Thyroid gland (tissue), 4 donors: ENCODE results near the gene AMPD3. TPM values are rescaled to one million over a fixed set of nuclear protein-coding genes. Genes with fewer than 3 reads are reported as not detected.

Source experiments
- DNase-seq, 2 donors: peaks; one replicate each; pipeline ENCODE4 v3.0.0-alpha.2; 2019
- H3K27ac ChIP-seq, 3 donors: fragments of 200-600 bp; sonication (generic); 1 replicate in 2 of 3; 2 replicates in 1 of 3; pipeline ENCODE4 v1.5.1; 2016 to 2019; ENCODE audit warnings: mild to moderate bottlenecking in 1 of 3, moderate library complexity in 1 of 3
- H3K27me3 ChIP-seq: fragments of 200-600 bp; sonication (generic); one replicate; pipeline ENCODE4 v1.5.1; 2019
- H3K36me3 ChIP-seq, 2 donors: fragments of 200-600 bp; sonication (generic); one replicate each; pipeline ENCODE4 v1.5.1; 2016 to 2019
- H3K4me1 ChIP-seq, 2 donors: fragments of 200-600 bp; sonication (generic); one replicate each; pipeline ENCODE4 v1.5.1; 2017 to 2019
- H3K4me3 ChIP-seq, 3 donors: fragments of 200-600 bp; sonication (generic); replicated peaks in 1 of 3; 1 replicate in 2 of 3; 2 replicates in 1 of 3; pipeline ENCODE4 v1.5.1; 2016; ENCODE audit warnings: mild to moderate bottlenecking in 1 of 3
- H3K9me3 ChIP-seq: fragments of 200-600 bp; sonication (generic); one replicate; pipeline ENCODE4 v1.5.1; 2017
- CTCF ChIP-seq, 6 experiments: fragments of 200-600 bp in 3 of 6; fragments of 450-650 bp in 3 of 6; sonication (generic) in 3 of 6; IDR thresholded peaks; one replicate each; pipeline ENCODE4 v1.5.1; 2016 to 2019; ENCODE audit warnings: antibody characterized with exemption in 6 of 6, mild to moderate bottlenecking in 2 of 6, inconsistent platforms in 1 of 6, moderate library complexity in 1 of 6
- POLR2A ChIP-seq, 2 donors: fragments of 450-650 bp; IDR thresholded peaks; one replicate each; pipeline ENCODE4 v1.6.1; 2017; ENCODE audit warnings: antibody characterized with exemption in 2 of 2, mild to moderate bottlenecking in 2 of 2, moderate library complexity in 1 of 2
- WGBS, 2 donors: methylation state at CpG; one replicate each; pipeline ENCODE4 v1.1.5; 2017; 5-methylcytosine and 5-hydroxymethylcytosine counted together
- intact Hi-C: fragments of 100-400 bp; cut with DNase I; formaldehyde crosslinking; loops from one replicate; pipeline ENCODE4 v1.15.1; 2023
- total RNA-seq, 4 donors: library from RNA; depleted of rRNA; stranded (reverse); fragments of >200 nt; gene quantifications; one replicate each; pipeline ENCODE4 v1.2.3, GENCODE V29; 2016

Gene AMPD3
- total RNA-seq, 4 donors from 2014 or later, result 3.8 to 13.0 (median 7.6) TPM

GRCh38 chr11:10494636-10495463 is 39.8 kb downstream of the AMPD3 start:
- Histone ChIP-seq H3K4me3 (no peak overlapping the region), H3K4me1 (peaks cover 10 to 14% of the 10 kb centered on the region in 2 donors), H3K9me3 (no peaks in the 10 kb centered on the region), H3K36me3 (peaks cover 0 to 3% of the 10 kb centered on the region in 2 donors), H3K27me3 (no peaks in the 10 kb centered on the region), H3K27ac (no peak overlapping the region)
- no peak for TF ChIP-seq POLR2A (IDR thresholded peaks at IDR 0.05)
- no peak for TF ChIP-seq CTCF (IDR thresholded peaks at IDR 0.05)
- no peak for DNase-seq
- intact Hi-C loops, result no loop called here
- WGBS, 2 donors, result 94 to 97% methylated on average over 13 to 14 of the region's 14 CpGs

GRCh38 chr11:10495464-10495786 is 40.4 kb downstream of the AMPD3 start:
- intact Hi-C loops, result no loop called here
- Histone ChIP-seq H3K4me3 (no peak overlapping the region), H3K9me3 (no peaks in the 10 kb centered on the region), H3K27me3 (no peaks in the 10 kb centered on the region), H3K27ac (no peak overlapping the region), H3K36me3 (peaks cover 0 to 3% of the 10 kb centered on the region in 2 donors), H3K4me1 (peaks cover 8% of the 10 kb centered on the region in 2 donors)
- no peak for DNase-seq
- TF ChIP-seq CTCF (IDR thresholded peaks at IDR 0.05) (no peak), POLR2A (IDR thresholded peaks at IDR 0.05) (no peak)
- 88 to 95% methylated on average over 4 to 8 of the region's 8 CpGs for WGBS, 2 donors

- Histone ChIP-seq H3K27ac (no peak overlapping the region), H3K4me1 (no peaks in the 10 kb centered on the region), H3K9me3 (no peaks in the 10 kb centered on the region), H3K36me3 (peaks cover 0 to 3% of the 10 kb centered on the region in 2 donors), H3K27me3 (no peaks in the 10 kb centered on the region), H3K4me3 (no peak overlapping the region)
- intact Hi-C loops, result no loop called here
- TF ChIP-seq CTCF (IDR thresholded peaks at IDR 0.05), result no peak
- TF ChIP-seq POLR2A (IDR thresholded peaks at IDR 0.05), result no peak
- WGBS, 2 donors, result 96 to 98% methylated on average over 4 of the region's 4 CpGs
- no peak for DNase-seq
Observed at GRCh38 chr11:10496296-10496936, 41.4 kb downstream of the AMPD3 start.

- intact Hi-C loops, result no loop called here
Observed at GRCh38 chr11:10497371-10498021, 42.4 kb downstream of the AMPD3 start.

More at GRCh38 chr11:10497371-10498021, 42.4 kb downstream of the AMPD3 start:
- TF ChIP-seq POLR2A (IDR thresholded peaks at IDR 0.05) (no peak), CTCF (IDR thresholded peaks at IDR 0.05) (no peak)
- WGBS, 2 donors, result 89 to 90% methylated on average over 18 of the region's 18 CpGs
- no peak overlapping the region for H3K27ac ChIP-seq
- H3K4me1 ChIP-seq, result no peaks in the 10 kb centered on the region
- no peak overlapping the region for H3K4me3 ChIP-seq
- H3K9me3 ChIP-seq, result no peaks in the 10 kb centered on the region
- DNase-seq, result no peak
- H3K27me3 ChIP-seq, result no peaks in the 10 kb centered on the region
- peaks cover 0 to 3% of the 10 kb centered on the region in 2 donors for H3K36me3 ChIP-seq
